Vagina (tissue), 2 donors: ENCODE results near the gene HSDL2. TPM values are rescaled to one million over a fixed set of nuclear protein-coding genes. Genes with fewer than 3 reads are reported as not detected.

Experiments
- DNase-seq, 2 donors: peaks; one replicate each; pipeline ENCODE4 v3.0.0-alpha.2; 2017; ENCODE audit errors: extremely low spot score in 2 of 2
- H3K27ac ChIP-seq: fragments of 200-600 bp; sonication (generic); one replicate; pipeline ENCODE4 v1.5.1; 2019
- H3K27me3 ChIP-seq: fragments of 200-600 bp; sonication (generic); one replicate; pipeline ENCODE4 v1.5.1; 2019
- H3K36me3 ChIP-seq, 2 donors: fragments of 200-600 bp; sonication (generic); one replicate each; pipeline ENCODE4 v1.5.1; 2017 to 2019
- H3K4me1 ChIP-seq: fragments of 200-600 bp; sonication (generic); one replicate; pipeline ENCODE4 v1.5.1; 2019
- H3K4me3 ChIP-seq, 2 donors: fragments of 200-600 bp; sonication (generic); 1 replicate in 1 of 2; 2 replicates in 1 of 2; pipeline ENCODE4 v1.5.1; 2016 to 2019
- H3K9me3 ChIP-seq: fragments of 200-600 bp; sonication (generic); one replicate; pipeline ENCODE4 v1.5.1; 2019
- CTCF ChIP-seq, 3 experiments: fragments of 450-650 bp in 2 of 3; fragments of 200-600 bp in 1 of 3; sonication (generic) in 1 of 3; IDR thresholded peaks; one replicate each; pipeline ENCODE4 v1.5.1; 2017 to 2019; ENCODE audit warnings: antibody characterized with exemption in 3 of 3, mild to moderate bottlenecking in 2 of 3, moderate library complexity in 2 of 3
- POLR2A ChIP-seq, 2 donors: fragments of 450-650 bp; IDR thresholded peaks; one replicate each; pipeline ENCODE4 v1.6.1; 2017; ENCODE audit warnings: antibody characterized with exemption in 2 of 2, mild to moderate bottlenecking in 2 of 2, moderate library complexity in 2 of 2
- POLR2AphosphoS5 ChIP-seq, 2 donors: sonication (generic); formaldehyde crosslinking; IDR thresholded peaks; one replicate each; pipeline ENCODE4 v1.9.0; 2017; ENCODE audit warnings: antibody characterized with exemption in 2 of 2, mild to moderate bottlenecking in 2 of 2, low read depth in 1 of 2; ENCODE audit not compliant: insufficient read depth in 1 of 2
- intact Hi-C: fragments of 100-400 bp; cut with DNase I; formaldehyde crosslinking; loops from one replicate; pipeline ENCODE4 v1.15.1; 2023
- total RNA-seq: library from RNA; depleted of rRNA; stranded (reverse); fragments of >200 nt; gene quantifications from one replicate; pipeline ENCODE4 v1.2.3, GENCODE V29; 2016

The HSDL2 gene
- total RNA-seq, 1 donor from 2014 or later = 25.8 TPM

GRCh38 chr9:112487799-112488340 lies 108.0 kb downstream of the HSDL2 start:
- intact Hi-C loops = no loop called here
- DNase-seq = no peak
- peak overlapping the region; percentile 91 for H3K27ac ChIP-seq
- H3K4me3 ChIP-seq = peak overlapping the region; percentile 85 to 97
- no peaks in the 10 kb centered on the region for H3K27me3 ChIP-seq
- TF ChIP-seq POLR2A (IDR thresholded peaks at IDR 0.05) (no peak), POLR2AphosphoS5 (IDR thresholded peaks at IDR 0.05; ENCODE audit: insufficient read depth in 1 of 2, low read depth in 1 of 2) (no peak), CTCF (IDR thresholded peaks at IDR 0.05) (no peak)
- H3K4me1 ChIP-seq = peaks cover 29% of the 10 kb centered on the region
- no peaks in the 10 kb centered on the region for H3K36me3 ChIP-seq
- H3K9me3 ChIP-seq = no peaks in the 10 kb centered on the region

GRCh38 chr9:112489039-112489546 lies 109.2 kb downstream of the HSDL2 start:
- H3K27ac ChIP-seq = peak overlapping the region; percentile 11
- peak overlapping the region; percentile 4 to 97 for H3K4me3 ChIP-seq
- H3K4me1 ChIP-seq = peaks cover 29% of the 10 kb centered on the region
- no peak for TF ChIP-seq CTCF (IDR thresholded peaks at IDR 0.05)
- TF ChIP-seq POLR2AphosphoS5 (IDR thresholded peaks at IDR 0.05; ENCODE audit: insufficient read depth in 1 of 2, low read depth in 1 of 2) = no peak
- TF ChIP-seq POLR2A (IDR thresholded peaks at IDR 0.05) = no peak
- intact Hi-C loops = no loop called here
- no peak for DNase-seq
- H3K27me3 ChIP-seq = no peaks in the 10 kb centered on the region
- H3K9me3 ChIP-seq = no peaks in the 10 kb centered on the region
- H3K36me3 ChIP-seq = no peaks in the 10 kb centered on the region

DNA sequence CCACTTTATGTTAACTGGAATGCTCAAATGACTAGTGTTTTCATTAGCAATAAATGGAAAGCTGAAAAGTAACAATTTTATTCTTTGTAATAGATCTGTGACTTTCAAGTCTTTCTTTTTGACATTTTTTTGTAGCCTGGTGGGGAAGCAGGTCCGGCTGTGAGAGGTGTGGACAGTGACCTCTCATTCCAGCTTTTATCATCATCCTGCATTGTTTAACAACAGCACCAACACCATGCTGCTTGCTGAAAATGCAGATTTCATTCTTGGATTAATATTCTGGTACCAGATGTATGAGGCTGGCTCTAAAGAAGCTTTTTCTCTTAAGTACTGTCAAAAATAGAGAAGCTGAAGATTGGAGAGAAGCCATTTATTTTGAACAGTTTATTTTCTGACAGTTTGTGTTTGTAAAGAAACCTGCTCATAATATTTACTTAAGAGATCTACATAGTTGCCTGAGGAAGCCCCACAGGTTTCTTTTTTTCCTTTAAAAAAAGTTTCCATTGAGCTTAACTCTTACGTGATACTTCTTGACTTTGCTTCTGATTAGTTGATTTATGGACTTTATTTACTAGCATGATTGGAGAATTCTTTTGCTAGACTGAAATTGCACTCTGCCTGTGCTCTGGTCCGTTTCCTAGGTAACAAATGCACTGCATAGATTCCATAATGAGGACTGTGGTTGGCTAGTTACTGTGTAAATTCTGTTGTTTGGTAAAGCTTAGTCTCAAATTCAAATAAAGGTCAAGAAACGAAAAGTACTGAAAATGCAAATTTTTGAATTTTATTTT lies 110.2 kb downstream of the HSDL2 start:
- Histone ChIP-seq H3K27ac (peak overlapping the region; percentile 33), H3K9me3 (no peaks in the 10 kb centered on the region), H3K4me3 (no peak overlapping the region), H3K36me3 (peaks cover 0 to 7% of the 10 kb centered on the region in 2 donors), H3K27me3 (no peaks in the 10 kb centered on the region), H3K4me1 (peaks cover 29% of the 10 kb centered on the region)
- TF ChIP-seq POLR2A (IDR thresholded peaks at IDR 0.05) (no peak), POLR2AphosphoS5 (IDR thresholded peaks at IDR 0.05; ENCODE audit: insufficient read depth in 1 of 2, low read depth in 1 of 2) (no peak), CTCF (IDR thresholded peaks at IDR 0.05) (no peak)
- DNase-seq = no peak
- intact Hi-C loops = no loop called here

- intact Hi-C loops = no loop called here
- peaks cover 0 to 7% of the 10 kb centered on the region in 2 donors for H3K36me3 ChIP-seq
- TF ChIP-seq POLR2A (IDR thresholded peaks at IDR 0.05) = no peak
- no peak for TF ChIP-seq POLR2AphosphoS5 (IDR thresholded peaks at IDR 0.05; ENCODE audit: insufficient read depth in 1 of 2, low read depth in 1 of 2)
- TF ChIP-seq CTCF (IDR thresholded peaks at IDR 0.05) = no peak
- peak overlapping the region; percentile 41 for H3K27ac ChIP-seq
- no peaks in the 10 kb centered on the region for H3K9me3 ChIP-seq
- H3K4me3 ChIP-seq = no peak overlapping the region
- no peaks in the 10 kb centered on the region for H3K27me3 ChIP-seq
- peaks cover 33% of the 10 kb centered on the region for H3K4me1 ChIP-seq
- no peak for DNase-seq
Observed at GRCh38 chr9:112493393-112494137, 113.7 kb downstream of the HSDL2 start.
